Gastrocnemius medialis (tissue), 4 donors: ENCODE data around the gene APLP2. TPM values are rescaled to one million over a fixed set of nuclear protein-coding genes. Genes with fewer than 3 reads are reported as not detected.

ENCODE experiments used
- ATAC-seq, 2 donors: fragments of 150-250 bp; one replicate each; pipeline ENCODE4 v1.9.1; 2016
- DNase-seq, 2 donors: peaks; one replicate each; pipeline ENCODE4 v3.0.0-alpha.2; 2019
- H3K27ac ChIP-seq, 4 donors: fragments of 200-600 bp; sonication (generic); 1 replicate in 1 of 4; 2 replicates in 3 of 4; pipeline ENCODE4 v1.5.1; 2016 to 2018; ENCODE audit warnings: mild to moderate bottlenecking in 2 of 4, moderate library complexity in 1 of 4
- H3K27me3 ChIP-seq, 3 donors: fragments of 200-600 bp; sonication (generic) in 2 of 3; 1 replicate in 1 of 3; 2 replicates in 2 of 3; pipeline versions ENCODE4 v1.5.1 to v1.6.0; 2016 to 2019; ENCODE audit warnings: mild to moderate bottlenecking in 1 of 3, moderate library complexity in 1 of 3
- H3K36me3 ChIP-seq, 2 donors: fragments of 200-600 bp; sonication (generic) in 1 of 2; one replicate each; pipeline ENCODE4 v1.5.1; 2017 to 2018
- H3K4me1 ChIP-seq, 2 donors: fragments of 200-600 bp; sonication (generic) in 1 of 2; one replicate each; pipeline ENCODE4 v1.5.1; 2016 to 2017; ENCODE audit warnings: mild to moderate bottlenecking in 2 of 2
- H3K4me3 ChIP-seq, 4 donors: fragments of 200-600 bp; sonication (generic) in 3 of 4; 1 replicate in 1 of 4; 2 replicates in 3 of 4; pipeline ENCODE4 v1.5.1; 2016 to 2019; ENCODE audit warnings: mild to moderate bottlenecking in 2 of 4
- H3K9me3 ChIP-seq, 3 donors: fragments of 200-600 bp; sonication (generic) in 2 of 3; 1 replicate in 1 of 3; 2 replicates in 2 of 3; pipeline ENCODE4 v1.5.1; 2016 to 2019
- CTCF ChIP-seq, 5 experiments: fragments of 450-650 bp in 3 of 5; fragments of 200-600 bp in 2 of 5; sonication (generic) in 2 of 5; IDR thresholded peaks in 4 of 5; conservative IDR thresholded peaks in 1 of 5; 1 replicate in 4 of 5; 2 replicates in 1 of 5; pipeline ENCODE4 v1.5.1; 2016 to 2019; ENCODE audit warnings: antibody characterized with exemption in 5 of 5, mild to moderate bottlenecking in 3 of 5, moderate library complexity in 3 of 5
- POLR2A ChIP-seq, 2 donors: fragments of 450-650 bp; IDR thresholded peaks; one replicate each; pipeline ENCODE4 v1.6.1; 2017; ENCODE audit warnings: antibody characterized with exemption in 2 of 2, mild to moderate bottlenecking in 2 of 2, moderate library complexity in 2 of 2
- in situ Hi-C, 4 donors: fragments of 200-750 bp; cut with MboI; loops; one replicate each; pipeline versions ENCODE4 v1.15.0 to v1.8.0; 2017; ENCODE audit warnings: low sequenced_read_pairs in 4 of 4
- intact Hi-C: fragments of 100-400 bp; cut with DNase I; formaldehyde crosslinking; loops from one replicate; pipeline ENCODE4 v1.15.1; 2023; ENCODE audit warnings: low total_unique reads
- total RNA-seq, 4 donors: library from RNA; depleted of rRNA; stranded (reverse); fragments of >200 nt; gene quantifications; one replicate each; pipeline versions ENCODE4 v1.1.0 to v1.2.3, GENCODE V29; 2016

The APLP2 gene
- total RNA-seq, 4 donors from 2014 or later, result 80.4 to 110 (median 82.1) TPM

- H3K4me1 ChIP-seq, result peaks cover 10 to 18% of the 10 kb centered on the region in 2 donors
- H3K9me3 ChIP-seq, result no peaks in the 10 kb centered on the region
- H3K36me3 ChIP-seq, result peaks cover 0 to 19% of the 10 kb centered on the region in 2 donors
- in situ Hi-C loops (loop anchor here in 1 of 4 donors (10.0 kb wide), 2 partner anchors 45 to 115 kb away; partner anchors contain the start of gene PRDM10), intact Hi-C loops (no loop called here)
- ATAC-seq, result no peak
- no peak overlapping the region for H3K4me3 ChIP-seq
- DNase-seq, result no peak
- H3K27me3 ChIP-seq, result no peaks in the 10 kb centered on the region
- TF ChIP-seq POLR2A (IDR thresholded peaks at IDR 0.05) (no peak), CTCF (IDR thresholded peaks at IDR 0.05 in 4 of 5, conservative IDR thresholded peaks at IDR 0.05 in 1 of 5) (no peak)
- H3K27ac ChIP-seq, result no peak overlapping the region
These were observed 50.4 kb downstream of the APLP2 start for GRCh38 chr11:130120045-130120444.

GRCh38 chr11:130121445-130121978 is 51.8 kb downstream of the APLP2 start:
- DNase-seq (no peak), ATAC-seq (no peak)
- in situ Hi-C loops, result loop anchor here in 1 of 4 donors (10.0 kb wide), 2 partner anchors 47 to 117 kb away; partner anchors contain the start of gene PRDM10
- Histone ChIP-seq H3K27ac (peak overlapping the region in 2 of 4 donors; percentile 1 to 29), H3K4me1 (peaks cover 0 to 18% of the 10 kb centered on the region in 2 donors), H3K4me3 (no peak overlapping the region), H3K9me3 (no peaks in the 10 kb centered on the region), H3K36me3 (peaks cover 0 to 19% of the 10 kb centered on the region in 2 donors), H3K27me3 (no peaks in the 10 kb centered on the region)
- intact Hi-C loops, result no loop called here
- TF ChIP-seq CTCF (IDR thresholded peaks at IDR 0.05 in 4 of 5, conservative IDR thresholded peaks at IDR 0.05 in 1 of 5) (no peak), POLR2A (IDR thresholded peaks at IDR 0.05) (no peak)

- TF ChIP-seq CTCF (IDR thresholded peaks at IDR 0.05 in 4 of 5, conservative IDR thresholded peaks at IDR 0.05 in 1 of 5) (no peak), POLR2A (IDR thresholded peaks at IDR 0.05) (no peak)
- H3K4me1 ChIP-seq, result peaks cover 2 to 18% of the 10 kb centered on the region in 2 donors
- no peak overlapping the region for H3K4me3 ChIP-seq
- DNase-seq (no peak), ATAC-seq (no peak)
- H3K9me3 ChIP-seq, result no peaks in the 10 kb centered on the region
- peaks cover 0 to 19% of the 10 kb centered on the region in 2 donors for H3K36me3 ChIP-seq
- in situ Hi-C loops, result loop anchor here in 1 of 4 donors (10.0 kb wide), 2 partner anchors 47 to 117 kb away; partner anchors contain the start of gene PRDM10
- intact Hi-C loops, result no loop called here
- H3K27me3 ChIP-seq, result no peaks in the 10 kb centered on the region
- H3K27ac ChIP-seq, result peak overlapping the region in 2 of 4 donors; percentile 1 to 29
These were observed 52.5 kb downstream of the APLP2 start for GRCh38 chr11:130122141-130122575.

GRCh38 chr11:130123414-130124040 is 53.8 kb downstream of the APLP2 start:
- Histone ChIP-seq H3K4me3 (no peak overlapping the region), H3K27me3 (no peaks in the 10 kb centered on the region), H3K4me1 (peaks cover 15 to 29% of the 10 kb centered on the region in 2 donors), H3K9me3 (no peaks in the 10 kb centered on the region), H3K36me3 (peaks cover 0 to 31% of the 10 kb centered on the region in 2 donors), H3K27ac (peak overlapping the region; percentile 52 to 66 (median 61))
- ATAC-seq (no peak), DNase-seq (no peak)
- in situ Hi-C loops, result loop anchor here in 1 of 4 donors (10.0 kb wide), 2 partner anchors 49 to 119 kb away; partner anchors contain the start of gene PRDM10
- TF ChIP-seq CTCF (IDR thresholded peaks at IDR 0.05 in 4 of 5, conservative IDR thresholded peaks at IDR 0.05 in 1 of 5), result no peak
- no peak for TF ChIP-seq POLR2A (IDR thresholded peaks at IDR 0.05)
- intact Hi-C loops, result loop anchor here (2.0 kb wide), 1 partner anchor 121 kb away; the partner anchor contains the start of gene PRDM10
